B cell (primary cell): ENCODE results near the gene TBCB. TPM values are rescaled to one million over a fixed set of nuclear protein-coding genes. Genes with fewer than 3 reads are reported as not detected.

Experiments
- ATAC-seq: fragments of 200-7000 bp; cut with Tn5 transposase; one replicate; pipeline ENCODE4 v1.10.0; 2021; ENCODE audit warnings: low read depth, mild to moderate bottlenecking, moderate number of reproducible peaks, moderate library complexity
- CTCF ChIA-PET: fragments of 350-600 bp; sonication (Branson Sonifier 250); formaldehyde crosslinking; loops from one replicate; lab custom pipeline; 2021; ENCODE audit warnings: antibody characterized with exemption, inconsistent platforms; lab: Charles Lee
- POLR2A ChIA-PET: fragments of 350-600 bp; sonication (Branson Sonifier 250); formaldehyde crosslinking; loops from one replicate; lab custom pipeline; 2021; ENCODE audit warnings: antibody characterized with exemption; lab: Charles Lee
- DNase-seq: peaks from one replicate; pipeline ENCODE4 v3.0.0; 2013
- H2AFZ ChIP-seq: 2 replicates; pipeline ENCODE4 v1.6.1; 2012; ENCODE audit warnings: mild to moderate bottlenecking, low read depth, low read length; ENCODE audit not compliant: insufficient read depth, poor library complexity, severe bottlenecking
- H3K27ac ChIP-seq, 2 donors: 1 replicate in 1 of 2; 2 replicates in 1 of 2; pipeline ENCODE4 v1.5.1; 2012 to 2013; ENCODE audit warnings: low read length in 2 of 2, mild to moderate bottlenecking in 2 of 2, moderate library complexity in 1 of 2
- H3K27me3 ChIP-seq, 4 experiments: fragments of 200-600 bp in 1 of 4; sonication (generic) in 1 of 4; replicated peaks in 1 of 4; 1 replicate in 2 of 4; 2 replicates in 2 of 4; pipeline versions ENCODE4 v1.6.1 to v1.7.0; 2013 to 2016; ENCODE audit warnings: low read length in 3 of 4, mild to moderate bottlenecking in 2 of 4, mixed read lengths in 1 of 4, moderate library complexity in 1 of 4; ENCODE audit not compliant: insufficient read depth in 4 of 4, control insufficient read depth in 3 of 4; ENCODE audit errors: control extremely low read depth in 1 of 4
- H3K36me3 ChIP-seq, 2 experiments: replicated peaks in 1 of 2; 1 replicate in 1 of 2; 2 replicates in 1 of 2; pipeline versions ENCODE4 v1.6.1 to v1.7.1; 2013; ENCODE audit warnings: low read length in 1 of 2; ENCODE audit not compliant: insufficient read depth in 2 of 2, control insufficient read depth in 1 of 2; ENCODE audit errors: control extremely low read depth in 1 of 2, extremely low read depth in 1 of 2
- H3K4me1 ChIP-seq, 2 donors: fragments of 200-600 bp in 1 of 2; sonication (generic) in 1 of 2; 1 replicate in 1 of 2; 2 replicates in 1 of 2; pipeline versions ENCODE4 v1.5.1 to v1.6.1; 2013 to 2017; ENCODE audit warnings: low read length in 2 of 2; ENCODE audit not compliant: control insufficient read depth in 2 of 2, insufficient read depth in 2 of 2
- H3K4me2 ChIP-seq: replicated peaks from 2 replicates; pipeline ENCODE3; 2012; ENCODE audit warnings: mild to moderate bottlenecking, low read depth, low read length; ENCODE audit not compliant: poor library complexity, severe bottlenecking
- H3K4me3 ChIP-seq, 5 experiments: fragments of 200-600 bp in 1 of 5; sonication (generic) in 1 of 5; 1 replicate in 3 of 5; 2 replicates in 2 of 5; pipeline versions ENCODE4 v1.5.1 to v1.7.0; 2011 to 2016; ENCODE audit warnings: low read length in 4 of 5, mild to moderate bottlenecking in 4 of 5, low read depth in 2 of 5, control low read depth in 1 of 5, moderate library complexity in 1 of 5; ENCODE audit not compliant: insufficient read depth in 1 of 5; ENCODE audit errors: control extremely low read depth in 1 of 5, extremely low read depth in 1 of 5
- H3K79me2 ChIP-seq: fragments of 200-600 bp; sonication (generic); one replicate; pipeline ENCODE4 v1.6.0; 2016; ENCODE audit warnings: low read length; ENCODE audit not compliant: control insufficient read depth, insufficient read depth
- H3K9ac ChIP-seq: fragments of 200-600 bp; sonication (generic); 2 replicates; pipeline ENCODE4 v1.6.1; 2017; ENCODE audit warnings: mild to moderate bottlenecking, low read length, moderate library complexity
- H3K9me3 ChIP-seq, 3 donors: one replicate each; pipeline versions ENCODE4 v1.6.1 to v1.7.1; 2013; ENCODE audit warnings: low read length in 2 of 3; ENCODE audit not compliant: control insufficient read depth in 2 of 3, insufficient read depth in 1 of 3; ENCODE audit errors: control extremely low read depth in 1 of 3
- H4K20me1 ChIP-seq: 2 replicates; pipeline ENCODE4 v1.6.0; 2012; ENCODE audit warnings: mild to moderate bottlenecking, low read length; ENCODE audit not compliant: insufficient read depth, control insufficient read depth, poor library complexity, severe bottlenecking
- H3K27ac Mint-ChIP-seq: one replicate; pipeline ENCODE4 v1.8.0; 2021; ENCODE audit warnings: mixed read lengths
- H3K27me3 Mint-ChIP-seq: one replicate; pipeline ENCODE4 v1.8.0; 2021; ENCODE audit warnings: mixed read lengths
- H3K4me1 Mint-ChIP-seq: one replicate; pipeline ENCODE4 v1.8.0; 2021; ENCODE audit warnings: mixed read lengths
- H3K4me3 Mint-ChIP-seq: one replicate; pipeline ENCODE4 v1.8.0; 2021; ENCODE audit warnings: mixed read lengths
- H3K9me3 Mint-ChIP-seq: one replicate; pipeline ENCODE4 v1.8.0; 2022; ENCODE audit warnings: mixed read lengths; ENCODE audit not compliant: insufficient read depth
- EZH2 ChIP-seq: IDR thresholded peaks from 2 replicates; pipeline ENCODE4 v1.6.1; 2012; ENCODE audit warnings: borderline replicate concordance, low read depth, mild to moderate bottlenecking, moderate library complexity, low read length; ENCODE audit not compliant: insufficient read depth, poor library complexity, severe bottlenecking
- WGBS: methylation state at CpG from one replicate; pipeline ENCODE4 v1.1.5; 2013; ENCODE audit warnings: missing lambda C conversion rate; ENCODE audit not compliant: insufficient coverage; 5-methylcytosine and 5-hydroxymethylcytosine counted together
- intact Hi-C: fragments of 100-400 bp; cut with micrococcal nuclease; formaldehyde crosslinking; loops from one replicate; pipeline ENCODE4 v1.10.0; 2022
- polyA plus RNA-seq: library from polyadenylated mRNA; depleted of rRNA; stranded (reverse); fragments of >200 nt; gene quantifications from 2 replicates; pipeline ENCODE4 v1.2.3, GENCODE V29; 2012
- total RNA-seq, 2 donors: library from RNA; stranded (reverse); fragments of 120-200 nt in 1 of 2; gene quantifications; 1 replicate in 1 of 2; 2 replicates in 1 of 2; pipeline versions ENCODE4 v1.2.3 to v1.2.4, GENCODE V29; 2013 to 2022
- TF ChIP-seq, protein P1 (sequence below): fragments of 200-600 bp; IDR thresholded peaks from one replicate; pipeline ENCODE4 v1.8.0; 2022; ENCODE audit warnings: antibody characterized with exemption, mild to moderate bottlenecking

Gene TBCB
- total and polyA plus RNA-seq, 2 donors (not counting 1 experiment from before 2014, with no cell fraction given), result 148 to 187 TPM

DNA sequence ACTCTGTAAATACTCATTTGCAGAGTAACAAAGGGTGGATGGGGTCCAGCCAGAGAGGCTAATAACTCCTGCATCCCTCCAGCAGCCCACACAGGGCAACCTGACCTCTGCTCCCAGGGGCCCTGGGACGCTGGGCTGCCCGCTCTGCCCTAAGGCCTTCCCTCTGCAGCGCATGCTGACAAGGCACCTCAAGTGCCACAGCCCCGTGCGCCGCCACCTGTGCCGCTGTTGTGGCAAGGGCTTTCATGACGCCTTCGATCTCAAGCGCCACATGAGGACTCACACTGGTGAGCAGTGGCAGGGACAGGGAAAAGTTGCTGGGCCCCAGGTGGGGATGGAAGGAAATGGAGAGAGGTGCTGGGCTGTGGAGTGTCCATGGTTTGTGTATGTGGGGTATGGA, 2.6 kb upstream of the TBCB start:
- POLR2A ChIA-PET, result no interaction called here
- TF ChIP-seq EZH2, result no peak
- TF ChIP-seq, protein P1, sequence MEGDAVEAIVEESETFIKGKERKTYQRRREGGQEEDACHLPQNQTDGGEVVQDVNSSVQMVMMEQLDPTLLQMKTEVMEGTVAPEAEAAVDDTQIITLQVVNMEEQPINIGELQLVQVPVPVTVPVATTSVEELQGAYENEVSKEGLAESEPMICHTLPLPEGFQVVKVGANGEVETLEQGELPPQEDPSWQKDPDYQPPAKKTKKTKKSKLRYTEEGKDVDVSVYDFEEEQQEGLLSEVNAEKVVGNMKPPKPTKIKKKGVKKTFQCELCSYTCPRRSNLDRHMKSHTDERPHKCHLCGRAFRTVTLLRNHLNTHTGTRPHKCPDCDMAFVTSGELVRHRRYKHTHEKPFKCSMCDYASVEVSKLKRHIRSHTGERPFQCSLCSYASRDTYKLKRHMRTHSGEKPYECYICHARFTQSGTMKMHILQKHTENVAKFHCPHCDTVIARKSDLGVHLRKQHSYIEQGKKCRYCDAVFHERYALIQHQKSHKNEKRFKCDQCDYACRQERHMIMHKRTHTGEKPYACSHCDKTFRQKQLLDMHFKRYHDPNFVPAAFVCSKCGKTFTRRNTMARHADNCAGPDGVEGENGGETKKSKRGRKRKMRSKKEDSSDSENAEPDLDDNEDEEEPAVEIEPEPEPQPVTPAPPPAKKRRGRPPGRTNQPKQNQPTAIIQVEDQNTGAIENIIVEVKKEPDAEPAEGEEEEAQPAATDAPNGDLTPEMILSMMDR, result no peak
- WGBS, result 95% methylated on average over 10 of the region's 10 CpGs

DNA sequence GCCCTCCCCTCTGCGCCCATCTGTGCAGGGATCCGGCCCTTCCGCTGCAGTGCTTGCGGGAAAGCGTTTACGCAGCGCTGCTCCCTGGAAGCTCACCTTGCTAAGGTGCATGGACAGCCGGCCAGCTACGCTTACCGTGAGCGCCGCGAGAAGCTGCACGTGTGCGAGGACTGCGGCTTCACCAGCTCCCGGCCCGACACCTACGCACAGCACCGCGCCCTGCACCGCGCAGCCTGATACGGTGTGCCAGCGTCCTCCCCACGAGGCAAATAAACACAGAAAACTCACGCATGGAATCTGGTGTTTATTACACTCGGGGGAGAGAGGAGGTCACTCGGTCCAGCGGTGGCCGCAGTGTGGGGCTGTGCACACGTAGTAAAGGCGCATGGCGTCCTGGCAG, 1.8 kb upstream of the TBCB start:
- Histone ChIP-seq H3K4me2 (peak overlapping the region; percentile 80), H3K9ac (no peak overlapping the region), H2AFZ (no peak overlapping the region), H3K79me2 (peaks cover 40% of the 10 kb centered on the region), H3K4me1 (peaks cover 16 to 23% of the 10 kb centered on the region in 2 donors), H3K27ac (no peak overlapping the region), H3K9me3 (peaks cover 0 to 6% (median 0%) of the 10 kb centered on the region in 3 donors), H3K36me3 (peaks cover 0 to 19% of the 10 kb centered on the region in 2 experiments), H4K20me1 (peaks cover 7% of the 10 kb centered on the region), H3K4me3 (no peak overlapping the region), H3K27me3 (no peaks in the 10 kb centered on the region)
- no peaks in the 10 kb centered on the region for H3K9me3 Mint-ChIP-seq
- H3K4me1 Mint-ChIP-seq, result peaks cover 40% of the 10 kb centered on the region
- 97% methylated on average over 34 of the region's 34 CpGs for WGBS
- intact Hi-C loops, result loop anchor here (10.0 kb wide), 1 partner anchor 469 kb away; the partner anchor contains the start of genes COX6B1 and ETV2
- DNase-seq, result no peak
- peak overlapping the region; percentile 75 for H3K27ac Mint-ChIP-seq
- ChIA-PET CTCF (no interaction called here), POLR2A (interaction anchor here (3.4 kb wide), 1 partner anchor 59 kb away, joined by 22 read pairs; the partner anchor contains the start of genes THAP8 and WDR62)
- no peaks in the 10 kb centered on the region for H3K27me3 Mint-ChIP-seq
- H3K4me3 Mint-ChIP-seq, result peak overlapping the region; percentile 95
- no peak for ATAC-seq
- no peak for TF ChIP-seq EZH2
- TF ChIP-seq, protein P1, result no peak

More for the DNA sequence above, 2.6 kb upstream of the TBCB start:
- H3K27me3 ChIP-seq, result no peaks in the 10 kb centered on the region
- peaks cover 37% of the 10 kb centered on the region for H3K4me1 Mint-ChIP-seq
- peaks cover 0 to 6% (median 0%) of the 10 kb centered on the region in 3 donors for H3K9me3 ChIP-seq
- no peaks in the 10 kb centered on the region for H3K27me3 Mint-ChIP-seq
- no peaks in the 10 kb centered on the region for H3K9me3 Mint-ChIP-seq
- CTCF ChIA-PET, result no interaction called here
- peaks cover 0 to 14% of the 10 kb centered on the region in 2 experiments for H3K36me3 ChIP-seq
- no peak overlapping the region for H3K9ac ChIP-seq
- H2AFZ ChIP-seq, result no peak overlapping the region
- intact Hi-C loops, result loop anchor here (10.0 kb wide), 1 partner anchor 468 kb away; the partner anchor contains the start of genes COX6B1 and ETV2
- no peak for DNase-seq
- H3K27ac ChIP-seq, result no peak overlapping the region
- H3K27ac Mint-ChIP-seq, result peak overlapping the region; percentile 48
- no peak for ATAC-seq
- H3K79me2 ChIP-seq, result peaks cover 32% of the 10 kb centered on the region
- H3K4me1 ChIP-seq, result peaks cover 16 to 23% of the 10 kb centered on the region in 2 donors
- peak overlapping the region; percentile 71 for H3K4me3 Mint-ChIP-seq
- H3K4me2 ChIP-seq, result no peak overlapping the region
- H3K4me3 ChIP-seq, result no peak overlapping the region
- peaks cover 7% of the 10 kb centered on the region for H4K20me1 ChIP-seq
